WTC11 (cell line): ENCODE data around the gene CLEC2B. TPM values are rescaled to one million over a fixed set of nuclear protein-coding genes. Genes with fewer than 3 reads are reported as not detected.

Experiments used
- ATAC-seq: fragments of 200-7000 bp; cut with Tn5 transposase; 2 replicates; pipeline ENCODE4 v1.10.0; 2021; ENCODE audit warnings: mild to moderate bottlenecking, moderate library complexity
- CTCF ChIA-PET: fragments of 300-600 bp; sonication (Branson Sonifier 250); formaldehyde crosslinking; loops from one replicate; lab custom pipeline; 2021; ENCODE audit warnings: antibody characterized with exemption; lab: Charles Lee
- POLR2A ChIA-PET: fragments of 350-600 bp; sonication (Branson Sonifier 250); formaldehyde crosslinking; loops from one replicate; lab custom pipeline; 2021; ENCODE audit warnings: antibody characterized with exemption; lab: Charles Lee
- DNase-seq: peaks from one replicate; pipeline ENCODE4 v3.0.0; 2021; ENCODE audit warnings: low spot score
- H3K27ac Mint-ChIP-seq: 2 replicates; pipeline ENCODE4 v1.8.0; 2021; ENCODE audit warnings: mixed read lengths
- H3K27me3 Mint-ChIP-seq: 2 replicates; pipeline ENCODE4 v1.8.0; 2021; ENCODE audit warnings: low read depth, mild to moderate bottlenecking, moderate library complexity, mixed read lengths
- H3K36me3 Mint-ChIP-seq: 2 replicates; pipeline ENCODE4 v1.8.0; 2021; ENCODE audit warnings: mixed read lengths
- H3K4me1 Mint-ChIP-seq: 2 replicates; pipeline ENCODE4 v1.8.0; 2022; ENCODE audit warnings: mixed read lengths
- H3K4me3 Mint-ChIP-seq: 2 replicates; pipeline ENCODE4 v1.8.0; 2021; ENCODE audit warnings: mild to moderate bottlenecking, moderate library complexity, mixed read lengths
- H3K9me3 Mint-ChIP-seq: 2 replicates; pipeline ENCODE4 v1.8.0; 2021; ENCODE audit warnings: mixed read lengths
- CBFB ChIP-seq: sonication (generic); formaldehyde crosslinking; IDR thresholded peaks from 2 replicates; pipeline ENCODE4 v1.8.1; 2022; ENCODE audit warnings: mild to moderate bottlenecking, low read depth, missing genetic modification reagents
- CREB1 ChIP-seq: sonication (generic); formaldehyde crosslinking; IDR thresholded peaks from 2 replicates; pipeline ENCODE4 v1.8.0; 2023; ENCODE audit warnings: mild to moderate bottlenecking, missing genetic modification reagents
- GRHL2 ChIP-seq: fragments of 250-450 bp; sonication (Bioruptor Pico); IDR thresholded peaks from 2 replicates; pipeline ENCODE4 v1.8.0; 2022; ENCODE audit warnings: mild to moderate bottlenecking, moderate library complexity; ENCODE audit not compliant: insufficient replicate concordance, severe bottlenecking
- JAZF1 ChIP-seq: fragments of 250-450 bp; sonication (Bioruptor Pico); IDR thresholded peaks from 2 replicates; pipeline ENCODE4 v1.9.0; 2021; ENCODE audit warnings: moderate library complexity, mild to moderate bottlenecking, inconsistent platforms
- NFATC4 ChIP-seq: fragments of 250-450 bp; sonication (Bioruptor Pico); IDR thresholded peaks from 2 replicates; pipeline ENCODE4 v1.9.0; 2021; ENCODE audit warnings: mild to moderate bottlenecking
- SMAD3 ChIP-seq: sonication (generic); formaldehyde crosslinking; IDR thresholded peaks from 2 replicates; pipeline ENCODE4 v1.8.0; 2022; ENCODE audit warnings: missing genetic modification reagents, mild to moderate bottlenecking, borderline replicate concordance
- SOX15 ChIP-seq: fragments of 250-450 bp; sonication (Bioruptor Pico); IDR thresholded peaks from 2 replicates; pipeline ENCODE4 v1.9.0; 2021; ENCODE audit warnings: mild to moderate bottlenecking
- TCF7 ChIP-seq: sonication (generic); formaldehyde crosslinking; IDR thresholded peaks from 2 replicates; pipeline ENCODE4 v1.8.0; 2022; ENCODE audit warnings: mild to moderate bottlenecking, low read depth, missing genetic modification reagents, moderate library complexity
- ZNF121 ChIP-seq: sonication (generic); formaldehyde crosslinking; IDR thresholded peaks from 2 replicates; pipeline ENCODE4 v1.8.0; 2023; ENCODE audit warnings: missing genetic modification reagents
- ZNF416 ChIP-seq: fragments of 250-450 bp; sonication (Bioruptor Pico); IDR thresholded peaks from 2 replicates; pipeline ENCODE4 v1.9.0; 2021; ENCODE audit warnings: mild to moderate bottlenecking, inconsistent platforms
- ZNF423 ChIP-seq: fragments of 250-450 bp; sonication (Bioruptor Pico); IDR thresholded peaks from 2 replicates; pipeline ENCODE4 v2.1.2; 2022; ENCODE audit warnings: mild to moderate bottlenecking, moderate library complexity
- total RNA-seq: library from RNA; stranded (reverse); gene quantifications from 3 replicates; pipeline ENCODE4 v1.2.3, GENCODE V29; 2021
- TF ChIP-seq, protein P1 (sequence below): sonication (generic); formaldehyde crosslinking; IDR thresholded peaks from 2 replicates; pipeline ENCODE4 v1.8.1; 2022; ENCODE audit warnings: missing genetic modification reagents, borderline replicate concordance
- TF ChIP-seq, protein P2 (sequence below): fragments of 250-450 bp; sonication (Bioruptor Pico); IDR thresholded peaks from 2 replicates; pipeline ENCODE4 v1.9.0; 2021; ENCODE audit warnings: mild to moderate bottlenecking
- TF ChIP-seq, protein P3 (sequence below): sonication (generic); formaldehyde crosslinking; IDR thresholded peaks from 2 replicates; pipeline ENCODE4 v1.8.0; 2023; ENCODE audit warnings: mild to moderate bottlenecking, missing genetic modification reagents
- TF ChIP-seq, protein P4 (sequence below): sonication (generic); formaldehyde crosslinking; IDR thresholded peaks from 2 replicates; pipeline ENCODE4 v1.8.1; 2023; ENCODE audit warnings: mild to moderate bottlenecking, missing genetic modification reagents, moderate library complexity

Gene CLEC2B
- total RNA-seq, 1 experiment from 2014 or later = 0.20 TPM

DNA sequence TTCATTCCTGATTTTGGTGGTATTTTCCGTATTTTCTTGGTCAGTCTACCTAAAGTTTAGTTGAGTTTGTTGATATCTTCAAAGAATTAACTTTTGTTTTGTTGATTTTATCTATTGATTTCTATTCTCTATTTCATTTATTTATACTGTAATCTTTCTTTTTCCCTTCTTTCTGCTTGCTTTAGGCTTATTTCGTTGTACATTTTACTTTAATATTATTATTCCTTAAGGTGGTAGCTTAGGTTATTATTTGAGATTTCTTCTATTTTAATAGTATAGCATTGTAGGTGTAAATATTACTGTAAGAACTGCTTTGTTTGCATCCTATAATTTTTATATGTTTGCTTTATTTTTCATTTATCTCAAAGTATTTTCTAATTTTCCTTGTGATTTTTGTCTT lies 63.3 kb downstream of the CLEC2B start:
- CTCF ChIA-PET = interaction anchor here (1.0 to 1.6 kb wide), 3 partner anchors 55 to 63 kb away, joined by 3 to 5 read pairs (median 4); no protein-coding TSS in a partner anchor
- no peak overlapping the region for H3K4me3 Mint-ChIP-seq
- no peak overlapping the region for H3K27ac Mint-ChIP-seq
- H3K4me1 Mint-ChIP-seq = 0 out of 2 replicates have a peak, but pooled peaks cover 2% of the 10 kb centered on the region
- ATAC-seq (no peak), DNase-seq (no peak)
- peaks cover 3% of the 10 kb centered on the region for H3K9me3 Mint-ChIP-seq
- TF ChIP-seq JAZF1 = no peak
- TF ChIP-seq ZNF121 (CRISPR knock-in tag) = no peak
- no peak for TF ChIP-seq ZNF416 (CRISPR knock-in tag)
- TF ChIP-seq NFATC4 (CRISPR knock-in tag) = no peak
- TF ChIP-seq CREB1 (CRISPR knock-in tag) = no peak
- TF ChIP-seq, protein P1, sequence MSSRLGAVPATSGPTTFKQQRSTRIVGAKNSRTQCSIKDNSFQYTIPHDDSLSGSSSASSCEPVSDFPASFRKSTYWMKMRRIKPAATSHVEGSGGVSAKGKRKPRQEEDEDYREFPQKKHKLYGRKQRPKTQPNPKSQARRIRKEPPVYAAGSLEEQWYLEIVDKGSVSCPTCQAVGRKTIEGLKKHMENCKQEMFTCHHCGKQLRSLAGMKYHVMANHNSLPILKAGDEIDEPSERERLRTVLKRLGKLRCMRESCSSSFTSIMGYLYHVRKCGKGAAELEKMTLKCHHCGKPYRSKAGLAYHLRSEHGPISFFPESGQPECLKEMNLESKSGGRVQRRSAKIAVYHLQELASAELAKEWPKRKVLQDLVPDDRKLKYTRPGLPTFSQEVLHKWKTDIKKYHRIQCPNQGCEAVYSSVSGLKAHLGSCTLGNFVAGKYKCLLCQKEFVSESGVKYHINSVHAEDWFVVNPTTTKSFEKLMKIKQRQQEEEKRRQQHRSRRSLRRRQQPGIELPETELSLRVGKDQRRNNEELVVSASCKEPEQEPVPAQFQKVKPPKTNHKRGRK (CRISPR knock-in tag) = no peak
- TF ChIP-seq ZNF423 = no peak
- TF ChIP-seq GRHL2 (CRISPR knock-in tag) = no peak
- no peak for TF ChIP-seq SMAD3
- TF ChIP-seq, protein P2, sequence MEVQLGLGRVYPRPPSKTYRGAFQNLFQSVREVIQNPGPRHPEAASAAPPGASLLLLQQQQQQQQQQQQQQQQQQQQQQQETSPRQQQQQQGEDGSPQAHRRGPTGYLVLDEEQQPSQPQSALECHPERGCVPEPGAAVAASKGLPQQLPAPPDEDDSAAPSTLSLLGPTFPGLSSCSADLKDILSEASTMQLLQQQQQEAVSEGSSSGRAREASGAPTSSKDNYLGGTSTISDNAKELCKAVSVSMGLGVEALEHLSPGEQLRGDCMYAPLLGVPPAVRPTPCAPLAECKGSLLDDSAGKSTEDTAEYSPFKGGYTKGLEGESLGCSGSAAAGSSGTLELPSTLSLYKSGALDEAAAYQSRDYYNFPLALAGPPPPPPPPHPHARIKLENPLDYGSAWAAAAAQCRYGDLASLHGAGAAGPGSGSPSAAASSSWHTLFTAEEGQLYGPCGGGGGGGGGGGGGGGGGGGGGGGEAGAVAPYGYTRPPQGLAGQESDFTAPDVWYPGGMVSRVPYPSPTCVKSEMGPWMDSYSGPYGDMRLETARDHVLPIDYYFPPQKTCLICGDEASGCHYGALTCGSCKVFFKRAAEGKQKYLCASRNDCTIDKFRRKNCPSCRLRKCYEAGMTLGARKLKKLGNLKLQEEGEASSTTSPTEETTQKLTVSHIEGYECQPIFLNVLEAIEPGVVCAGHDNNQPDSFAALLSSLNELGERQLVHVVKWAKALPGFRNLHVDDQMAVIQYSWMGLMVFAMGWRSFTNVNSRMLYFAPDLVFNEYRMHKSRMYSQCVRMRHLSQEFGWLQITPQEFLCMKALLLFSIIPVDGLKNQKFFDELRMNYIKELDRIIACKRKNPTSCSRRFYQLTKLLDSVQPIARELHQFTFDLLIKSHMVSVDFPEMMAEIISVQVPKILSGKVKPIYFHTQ (CRISPR knock-in tag) = no peak
- TF ChIP-seq CBFB (CRISPR knock-in tag) = no peak
- no peak for TF ChIP-seq TCF7 (CRISPR knock-in tag)
- TF ChIP-seq, protein P3, sequence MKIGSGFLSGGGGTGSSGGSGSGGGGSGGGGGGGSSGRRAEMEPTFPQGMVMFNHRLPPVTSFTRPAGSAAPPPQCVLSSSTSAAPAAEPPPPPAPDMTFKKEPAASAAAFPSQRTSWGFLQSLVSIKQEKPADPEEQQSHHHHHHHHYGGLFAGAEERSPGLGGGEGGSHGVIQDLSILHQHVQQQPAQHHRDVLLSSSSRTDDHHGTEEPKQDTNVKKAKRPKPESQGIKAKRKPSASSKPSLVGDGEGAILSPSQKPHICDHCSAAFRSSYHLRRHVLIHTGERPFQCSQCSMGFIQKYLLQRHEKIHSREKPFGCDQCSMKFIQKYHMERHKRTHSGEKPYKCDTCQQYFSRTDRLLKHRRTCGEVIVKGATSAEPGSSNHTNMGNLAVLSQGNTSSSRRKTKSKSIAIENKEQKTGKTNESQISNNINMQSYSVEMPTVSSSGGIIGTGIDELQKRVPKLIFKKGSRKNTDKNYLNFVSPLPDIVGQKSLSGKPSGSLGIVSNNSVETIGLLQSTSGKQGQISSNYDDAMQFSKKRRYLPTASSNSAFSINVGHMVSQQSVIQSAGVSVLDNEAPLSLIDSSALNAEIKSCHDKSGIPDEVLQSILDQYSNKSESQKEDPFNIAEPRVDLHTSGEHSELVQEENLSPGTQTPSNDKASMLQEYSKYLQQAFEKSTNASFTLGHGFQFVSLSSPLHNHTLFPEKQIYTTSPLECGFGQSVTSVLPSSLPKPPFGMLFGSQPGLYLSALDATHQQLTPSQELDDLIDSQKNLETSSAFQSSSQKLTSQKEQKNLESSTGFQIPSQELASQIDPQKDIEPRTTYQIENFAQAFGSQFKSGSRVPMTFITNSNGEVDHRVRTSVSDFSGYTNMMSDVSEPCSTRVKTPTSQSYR = no peak
- TF ChIP-seq, protein P4, sequence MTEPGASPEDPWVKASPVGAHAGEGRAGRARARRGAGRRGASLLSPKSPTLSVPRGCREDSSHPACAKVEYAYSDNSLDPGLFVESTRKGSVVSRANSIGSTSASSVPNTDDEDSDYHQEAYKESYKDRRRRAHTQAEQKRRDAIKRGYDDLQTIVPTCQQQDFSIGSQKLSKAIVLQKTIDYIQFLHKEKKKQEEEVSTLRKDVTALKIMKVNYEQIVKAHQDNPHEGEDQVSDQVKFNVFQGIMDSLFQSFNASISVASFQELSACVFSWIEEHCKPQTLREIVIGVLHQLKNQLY (CRISPR knock-in tag) = no peak
- TF ChIP-seq SOX15 (CRISPR knock-in tag) = no peak
- no peaks in the 10 kb centered on the region; the same call in 1 of the 2 replicates for H3K27me3 Mint-ChIP-seq
- no peaks in the 10 kb centered on the region for H3K36me3 Mint-ChIP-seq
- POLR2A ChIA-PET = no interaction called here

Other genes with a start within 250 kb of the CLEC2B start
- gene CLEC2D, start 199.6 kb downstream of the CLEC2B start, total RNA-seq = 6.2 to 9.8 TPM (median 7.1 TPM) in 3 replicates
- not detected in 3 replicates for gene CLECL1, start 136.3 kb downstream of the CLEC2B start, total RNA-seq
- gene CD69, start 108.5 kb downstream of the CLEC2B start, total RNA-seq = 0.34 to 0.60 TPM (median 0.42 TPM) in 3 replicates
- gene KLRF1, start 41.9 kb downstream of the CLEC2B start, total RNA-seq = not detected in 3 replicates
- gene KLRF2, start 12.1 kb upstream of the CLEC2B start, total RNA-seq = not detected in 3 replicates
- 2.1 to 3.5 TPM (median 2.7 TPM) in 3 replicates for gene CLEC2A, start 63.0 kb upstream of the CLEC2B start, total RNA-seq
- not detected in 3 replicates for gene CLEC12A, start 102.1 kb upstream of the CLEC2B start, total RNA-seq
- not detected in 3 replicates for gene CLEC1B, start 129.8 kb upstream of the CLEC2B start, total RNA-seq
- gene CLEC12B, start 141.3 kb upstream of the CLEC2B start, total RNA-seq = not detected in 3 replicates
- gene CLEC9A, start 161.3 kb upstream of the CLEC2B start, total RNA-seq = not detected in 3 replicates
- gene CLEC1A, start 229.6 kb upstream of the CLEC2B start, total RNA-seq = not detected in 3 replicates